Heart left ventricle (tissue), 16 donors: Measurements from ENCODE around the gene SF3B3. TPM values are rescaled to one million over a fixed set of nuclear protein-coding genes. Genes with fewer than 3 reads are reported as not detected.

Experiments used
- ATAC-seq, 4 donors: fragments of 200-7000 bp; cut with Tn5 transposase; one replicate each; pipeline ENCODE4 v1.9.1; 2020 to 2022; ENCODE audit warnings: moderate library complexity in 4 of 4, mild to moderate bottlenecking in 3 of 4, moderate number of reproducible peaks in 1 of 4
- DNase-seq, 5 donors: peaks; one replicate each; pipeline ENCODE4 v3.0.0-alpha.2; 2020
- H3K27ac ChIP-seq, 12 donors: fragments of 200-600 bp; sonication (generic) in 4 of 12; one replicate each; pipeline versions ENCODE4 v1.5.0 to v1.8.0; 2016 to 2022; ENCODE audit warnings: mild to moderate bottlenecking in 2 of 12
- H3K27me3 ChIP-seq, 9 donors: fragments of 200-600 bp; sonication (generic) in 2 of 9; one replicate each; pipeline versions ENCODE4 v1.5.1 to v1.8.0; 2016 to 2022; ENCODE audit warnings: mild to moderate bottlenecking in 3 of 9
- H3K36me3 ChIP-seq, 9 donors: fragments of 200-600 bp; sonication (generic) in 2 of 9; one replicate each; pipeline versions ENCODE4 v1.5.0 to v1.8.0; 2018 to 2022; ENCODE audit warnings: mild to moderate bottlenecking in 2 of 9
- H3K4me1 ChIP-seq, 12 donors: fragments of 200-600 bp; sonication (generic) in 4 of 12; one replicate each; pipeline versions ENCODE4 v1.5.0 to v1.8.0; 2016 to 2022; ENCODE audit warnings: mild to moderate bottlenecking in 3 of 12
- H3K4me3 ChIP-seq, 12 donors: fragments of 200-600 bp; sonication (generic) in 4 of 12; one replicate each; pipeline versions ENCODE4 v1.5.0 to v1.8.0; 2017 to 2022; ENCODE audit warnings: mild to moderate bottlenecking in 9 of 12, moderate library complexity in 4 of 12
- H3K9me3 ChIP-seq, 12 donors: fragments of 200-600 bp; sonication (generic) in 4 of 12; one replicate each; pipeline versions ENCODE4 v1.5.0 to v1.8.0; 2016 to 2022; ENCODE audit warnings: mild to moderate bottlenecking in 1 of 12
- POLR2A ChIP-seq, 2 donors: fragments of 450-650 bp; IDR thresholded peaks; one replicate each; pipeline ENCODE4 v1.6.1; 2017; ENCODE audit warnings: antibody characterized with exemption in 2 of 2, mild to moderate bottlenecking in 2 of 2, moderate library complexity in 2 of 2
- WGBS, 4 donors: extraction: QIAGEN DNeasy Blood & Tissue Kit in 2 of 4; methylation state at CpG; one replicate each; pipeline versions ENCODE4 v1.1.5 to v1.1.7; 2013 to 2018; 5-methylcytosine and 5-hydroxymethylcytosine counted together
- intact Hi-C, 10 donors: fragments of 100-400 bp; cut with DNase I; formaldehyde crosslinking; loops; one replicate each; pipeline versions ENCODE4 v1.11.1 to v1.14.2; 2022
- polyA plus RNA-seq, 2 donors: library from polyadenylated mRNA; stranded (reverse); fragments of 200-250 nt; gene quantifications; one replicate each; pipeline ENCODE4 v1.2.3, GENCODE V29; 2013
- total RNA-seq, 9 donors: library from RNA; depleted of rRNA in 2 of 9; stranded (reverse); fragments of >200 nt in 2 of 9; fragmentation: NEBNext Ultra II Directional in 3 of 9; extraction: Animal tissue kit (Norgen Biotek cat#: 25700) in 3 of 9; gene quantifications; one replicate each; pipeline versions ENCODE4 v1.1.0 to v1.2.4, GENCODE V29; 2016 to 2023
- TF ChIP-seq, protein P1 (sequence below), 12 donors: fragments of 200-600 bp; sonication (generic) in 4 of 12; IDR thresholded peaks; one replicate each; pipeline versions ENCODE4 v1.5.0 to v1.8.0; 2018 to 2022; ENCODE audit warnings: antibody characterized with exemption in 12 of 12, mild to moderate bottlenecking in 5 of 12
- donor health status: ischemic (EF 13 %, LVEDD 7.1; RV severe dilation, severe dysfunction).
- donor health status: healthy with polysubstance abuse.
- donor health status: DM: no; HTN: yes; CAD: no.
- donor health status: DM: no; HTN: no; CAD: no.
- donor health status: ischemic (EF 25% LVEDD 6.9; RV normal size, moderate dysfunction).
- donor health status: ischemic (EF 25% LVEDD 5.7; RV mildly dilated, moderate dysfunction).
- donor health status: healthy.
- donor health status: DM: yes; HTN: yes; CAD: no.
- donor health status: ischemic (EF 35%, LVEDD 5.7; RV mildly dilated, moderate dysfunction).
- donor health status: nonischemic (EF 11% LVEDD 7.7; RV severe dilation, severe dysfunction).
- donor health status: DM: yes; HTN: yes; CAD: no.
- donor health status: PGD.
- donor health status: ischemic (EF 29% LVEDD 5.4; RV normal size, mild dysfunction).
- donor health status: nonischemic (EF 23%, LVEDD 6.1; RV moderate dilation, normal function).

The SF3B3 gene
- total and polyA plus RNA-seq, 11 donors: 50.3 to 198 (median 131) TPM

DNA sequence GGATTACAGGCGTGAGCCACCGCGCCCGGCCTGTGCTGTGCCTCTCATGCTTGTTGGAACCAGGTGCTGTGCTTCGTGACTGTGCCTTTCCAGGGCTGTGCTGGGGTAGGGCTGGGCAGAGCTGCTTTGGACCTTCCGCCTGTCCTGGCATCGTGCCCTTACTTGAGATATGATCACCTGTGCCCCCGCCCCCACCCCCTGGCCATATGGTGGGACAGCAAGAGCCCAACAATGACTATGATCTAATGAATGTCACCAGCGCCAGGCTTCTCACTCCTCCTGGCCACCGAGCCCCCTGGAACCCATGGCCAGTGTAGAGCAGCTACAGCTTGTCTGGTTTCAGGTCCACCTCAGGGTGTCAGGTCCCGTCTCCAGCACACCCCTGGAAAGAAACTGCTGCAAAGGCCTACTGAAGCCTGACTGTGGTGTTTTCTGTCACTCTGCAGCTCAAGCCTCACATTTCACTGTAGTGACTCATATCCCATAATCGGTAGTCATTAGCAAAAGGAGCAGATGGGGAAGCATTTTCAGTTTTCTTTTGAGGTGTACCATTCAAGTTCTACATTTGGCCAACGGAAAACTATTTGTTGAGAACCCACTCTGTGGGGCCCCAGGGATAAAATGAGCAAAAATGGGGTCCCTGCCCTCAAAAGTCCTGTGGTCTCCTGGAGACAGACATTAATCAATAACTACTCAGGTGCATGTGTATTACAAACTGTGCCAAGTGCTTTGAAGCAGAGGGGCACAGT lies 47.2 kb upstream of the SF3B3 start:
- Histone ChIP-seq H3K27me3 (no peaks in the 10 kb centered on the region), H3K27ac (peak overlapping the region in 11 of 12 donors; percentile 11 to 69 (median 54)), H3K36me3 (peaks cover 0 to 74% (median 50%) of the 10 kb centered on the region in 9 donors), H3K4me1 (peaks cover 0 to 32% (median 24%) of the 10 kb centered on the region in 12 donors), H3K4me3 (no peak overlapping the region), H3K9me3 (no peaks in the 10 kb centered on the region)
- intact Hi-C loops: loop anchor here in 3 of 10 donors (5.0 to 10.0 kb wide), 3 partner anchors 79 to 94 kb away; no protein-coding TSS in a partner anchor
- TF ChIP-seq, protein P1, sequence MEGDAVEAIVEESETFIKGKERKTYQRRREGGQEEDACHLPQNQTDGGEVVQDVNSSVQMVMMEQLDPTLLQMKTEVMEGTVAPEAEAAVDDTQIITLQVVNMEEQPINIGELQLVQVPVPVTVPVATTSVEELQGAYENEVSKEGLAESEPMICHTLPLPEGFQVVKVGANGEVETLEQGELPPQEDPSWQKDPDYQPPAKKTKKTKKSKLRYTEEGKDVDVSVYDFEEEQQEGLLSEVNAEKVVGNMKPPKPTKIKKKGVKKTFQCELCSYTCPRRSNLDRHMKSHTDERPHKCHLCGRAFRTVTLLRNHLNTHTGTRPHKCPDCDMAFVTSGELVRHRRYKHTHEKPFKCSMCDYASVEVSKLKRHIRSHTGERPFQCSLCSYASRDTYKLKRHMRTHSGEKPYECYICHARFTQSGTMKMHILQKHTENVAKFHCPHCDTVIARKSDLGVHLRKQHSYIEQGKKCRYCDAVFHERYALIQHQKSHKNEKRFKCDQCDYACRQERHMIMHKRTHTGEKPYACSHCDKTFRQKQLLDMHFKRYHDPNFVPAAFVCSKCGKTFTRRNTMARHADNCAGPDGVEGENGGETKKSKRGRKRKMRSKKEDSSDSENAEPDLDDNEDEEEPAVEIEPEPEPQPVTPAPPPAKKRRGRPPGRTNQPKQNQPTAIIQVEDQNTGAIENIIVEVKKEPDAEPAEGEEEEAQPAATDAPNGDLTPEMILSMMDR (IDR thresholded peaks at IDR 0.05): no peak
- no peak for TF ChIP-seq POLR2A (IDR thresholded peaks at IDR 0.05)
- ATAC-seq (peak in 3 of 4 donors; percentile 59 to 76 (median 67)), DNase-seq (peak in 1 of 5 donors; percentile 32)
- WGBS, 4 donors: 49 to 81% (median 74%) methylated on average over 3 to 13 of the region's 13 CpGs

DNA sequence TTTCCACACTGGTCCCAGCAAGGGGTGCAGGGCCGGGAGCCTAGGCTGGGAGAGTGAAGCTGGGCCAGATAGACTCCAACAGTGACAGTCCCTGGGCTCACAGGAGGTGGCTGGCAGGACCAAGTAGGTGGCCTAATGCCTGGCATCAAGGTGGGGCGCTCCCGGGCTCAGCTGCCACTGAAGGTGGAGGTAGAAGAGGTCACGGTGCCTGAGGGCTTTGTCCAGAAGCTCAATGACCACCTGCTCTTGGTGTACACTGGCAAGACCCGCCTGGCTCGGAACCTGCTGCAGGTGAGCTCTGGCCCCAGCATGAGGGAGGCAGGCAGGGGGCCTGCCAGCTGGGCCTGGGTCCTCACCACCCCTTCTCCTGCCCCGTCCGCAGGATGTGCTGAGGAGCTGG lies 45.4 kb upstream of the SF3B3 start:
- 82 to 100% (median 91%) methylated on average over 1 to 8 of the region's 8 CpGs for WGBS, 4 donors
- no peak for TF ChIP-seq POLR2A (IDR thresholded peaks at IDR 0.05)
- TF ChIP-seq, protein P1 (IDR thresholded peaks at IDR 0.05): no peak
- H3K27ac ChIP-seq: peak overlapping the region in 10 of 12 donors; percentile 30 to 72 (median 55)

DNA sequence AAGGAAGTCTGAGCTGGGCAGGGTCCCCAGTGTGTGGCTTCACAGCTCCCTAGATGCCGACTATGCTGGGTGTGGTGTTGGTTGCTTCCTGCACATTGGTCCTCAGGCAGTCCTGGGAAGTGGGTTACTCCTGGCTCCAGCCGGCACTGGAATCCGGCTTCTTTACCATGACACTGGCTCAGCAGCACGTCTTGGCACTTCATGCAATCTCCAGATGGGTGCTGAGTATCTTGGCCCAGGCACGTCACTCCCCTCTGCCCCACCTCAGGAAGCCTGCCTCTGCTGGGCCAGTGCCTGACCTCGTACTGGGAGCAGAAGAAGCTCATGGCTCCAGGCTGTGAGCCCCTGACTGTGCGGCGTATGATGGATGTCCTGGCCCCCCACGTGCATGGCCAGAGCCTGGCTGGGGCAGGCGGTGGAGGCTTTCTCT lies 44.7 kb upstream of the SF3B3 start:
- intact Hi-C loops: loop anchor here in 3 of 10 donors (5.0 to 10.0 kb wide), 3 partner anchors 82 to 97 kb away; no protein-coding TSS in a partner anchor
- TF ChIP-seq, protein P1 (IDR thresholded peaks at IDR 0.05): no peak
- ATAC-seq (peak in 3 of 4 donors; percentile 45 to 60 (median 45)), DNase-seq (peak in 3 of 5 donors; percentile 53 to 66 (median 59))
- no peaks in the 10 kb centered on the region for H3K27me3 ChIP-seq
- H3K4me1 ChIP-seq: peaks cover 0 to 32% (median 24%) of the 10 kb centered on the region in 12 donors
- peak overlapping the region in 11 of 12 donors; percentile 30 to 73 (median 63) for H3K27ac ChIP-seq
- 40 to 59% (median 47%) methylated on average over 1 to 10 of the region's 10 CpGs for WGBS, 4 donors
- H3K9me3 ChIP-seq: no peaks in the 10 kb centered on the region
- H3K36me3 ChIP-seq: peaks cover 0 to 78% (median 57%) of the 10 kb centered on the region in 9 donors
- no peak overlapping the region for H3K4me3 ChIP-seq

More for the DNA sequence above, 45.4 kb upstream of the SF3B3 start:
- Histone ChIP-seq H3K4me1 (peaks cover 0 to 32% (median 24%) of the 10 kb centered on the region in 12 donors), H3K36me3 (peaks cover 0 to 78% (median 54%) of the 10 kb centered on the region in 9 donors), H3K27me3 (no peaks in the 10 kb centered on the region), H3K4me3 (no peak overlapping the region), H3K9me3 (no peaks in the 10 kb centered on the region)
- ATAC-seq (no peak), DNase-seq (peak in 1 of 5 donors; percentile 50)
- intact Hi-C loops: loop anchor here in 3 of 10 donors (5.0 to 10.0 kb wide), 3 partner anchors 81 to 96 kb away; no protein-coding TSS in a partner anchor
